HG02973 (cell line): ENCODE data around the gene DGKI.
A peak's percentile ranks its signal among the peaks of the same experiment; 100 is the strongest.
"Not testable (repeated sequence)": the region's sequence is repeated elsewhere in the genome, so short reads cannot be mapped to it uniquely, and the experiment has no call there.

Source experiments
- ATAC-seq: cut with Tn5 transposase; IDR thresholded peaks from one replicate; pipeline ENCODE4 v1.9.1; 2021; ENCODE audit warnings: moderate library complexity; ENCODE audit not compliant: unreplicated experiment

DGKI gene

DNA sequence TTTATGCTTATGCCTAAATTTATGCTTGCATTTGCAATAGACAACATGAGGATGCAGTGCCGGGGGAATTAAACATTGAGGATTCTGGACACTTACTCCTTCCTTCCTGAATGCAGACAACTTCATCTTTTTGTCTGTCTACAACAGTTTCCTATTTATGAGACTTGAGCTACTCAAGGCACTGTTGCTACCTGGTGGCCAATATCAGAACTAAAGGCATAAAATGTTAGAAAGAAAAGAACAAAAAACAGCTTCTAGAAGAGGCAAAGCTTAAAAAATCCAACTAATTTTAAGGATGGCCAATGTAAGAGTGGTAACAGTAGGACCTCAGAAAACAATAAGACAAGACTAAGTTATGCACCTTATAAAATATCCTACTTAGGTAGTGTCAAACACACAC lies 358.7 kb downstream of the DGKI start:
- ATAC-seq, result no peak

DNA sequence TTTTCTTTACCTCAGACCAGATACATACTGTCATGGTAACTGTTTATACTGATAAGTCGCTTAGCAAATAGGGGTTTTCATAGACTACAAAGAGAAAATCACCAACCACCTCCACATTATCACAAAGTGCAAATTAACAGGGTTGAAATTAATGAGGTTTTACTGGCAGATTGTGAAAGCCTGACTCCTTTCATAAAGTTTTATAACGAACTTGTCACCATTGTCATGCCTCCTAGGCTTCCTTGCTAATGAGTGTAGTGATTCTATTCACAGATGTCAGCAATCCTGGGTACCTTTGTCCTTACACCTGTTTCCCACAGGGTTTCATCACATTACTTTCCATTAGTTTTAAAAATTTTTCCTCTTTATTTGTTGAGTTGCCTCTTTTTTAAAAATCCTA lies 361.0 kb downstream of the DGKI start:
- ATAC-seq, result no peak

DNA sequence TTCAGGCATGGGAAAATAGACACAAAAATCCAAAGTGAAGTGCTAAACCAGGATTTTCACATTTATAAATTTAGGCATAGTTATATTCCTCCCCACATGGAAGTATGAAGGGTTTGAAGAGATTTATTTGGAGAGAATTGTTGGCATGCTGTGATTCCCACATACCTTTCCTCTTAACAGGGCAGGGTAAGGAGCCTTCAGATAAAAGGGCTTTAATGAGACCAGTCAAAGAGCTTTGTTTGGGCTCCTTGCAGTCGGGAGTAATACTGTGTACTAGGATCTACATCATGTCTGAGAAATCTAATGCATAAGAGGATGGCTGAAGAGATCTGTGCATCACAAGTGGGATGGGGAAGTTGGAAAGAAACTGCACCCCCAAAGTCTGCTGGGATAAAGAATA lies 362.4 kb downstream of the DGKI start:
- no peak for ATAC-seq

DNA sequence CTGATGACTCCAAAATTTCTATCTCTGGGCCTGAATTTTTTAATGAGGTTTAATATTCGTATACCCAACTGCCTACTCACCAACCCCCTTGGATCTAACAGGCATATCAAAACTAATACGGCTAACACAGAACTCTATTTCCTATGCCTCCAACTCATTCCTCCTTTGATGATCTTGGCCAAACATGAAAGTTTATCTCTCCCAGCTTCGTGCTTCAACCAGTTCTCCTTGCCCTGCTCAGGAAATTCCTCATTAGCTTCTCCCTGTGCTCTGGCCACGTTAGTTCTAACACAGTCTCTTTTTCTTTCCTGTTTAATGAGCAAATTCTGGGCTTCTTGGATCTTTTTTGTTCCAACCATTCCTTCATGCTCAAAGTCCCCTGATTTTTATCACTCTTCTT lies 364.3 kb downstream of the DGKI start:
- no peak for ATAC-seq

DNA sequence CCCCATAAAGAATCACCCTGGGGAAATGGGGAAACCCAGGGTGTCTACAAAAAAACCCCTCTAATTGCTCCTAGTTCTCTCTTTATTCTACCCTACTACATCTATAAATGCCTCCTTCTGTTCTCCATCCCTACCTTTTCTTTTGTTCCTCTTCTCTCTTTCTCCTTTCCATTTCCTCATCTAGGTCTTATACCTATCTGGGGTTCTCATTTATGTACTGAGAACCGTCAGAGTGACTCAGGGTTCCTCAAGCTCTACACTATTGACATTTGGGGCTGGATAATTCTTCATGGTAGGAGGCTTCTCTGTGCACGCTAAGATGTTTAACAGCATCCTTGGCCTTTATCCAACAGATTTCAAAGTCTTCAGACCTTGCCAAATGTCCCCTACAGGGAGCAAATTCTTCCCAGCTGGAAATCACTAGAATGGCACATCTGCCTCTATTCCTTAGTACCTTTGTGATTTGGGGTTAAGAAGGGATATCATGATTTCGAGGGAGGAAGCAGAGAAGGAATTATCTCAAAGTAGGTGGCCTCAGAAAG lies 365.9 kb downstream of the DGKI start:
- no peak for ATAC-seq

DNA sequence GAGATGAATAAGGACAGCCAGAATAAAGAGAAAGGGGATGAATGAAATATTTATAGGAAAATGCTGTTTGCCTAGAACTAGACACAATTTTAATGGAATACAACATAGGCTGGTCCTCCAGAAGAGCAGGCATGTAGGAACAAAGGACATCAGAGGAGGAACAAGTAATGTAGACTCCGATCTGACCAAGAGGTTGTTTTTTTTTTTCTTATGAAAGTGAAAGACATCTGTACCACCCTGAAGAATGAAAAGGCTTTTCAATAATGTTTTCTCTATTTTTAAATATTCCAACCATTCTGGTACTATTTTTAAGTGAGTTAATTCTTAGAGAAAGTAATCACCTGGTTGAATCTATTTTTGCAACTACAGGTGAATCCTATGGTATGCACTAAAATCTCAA lies 366.4 kb downstream of the DGKI start:
- ATAC-seq, result no peak

DNA sequence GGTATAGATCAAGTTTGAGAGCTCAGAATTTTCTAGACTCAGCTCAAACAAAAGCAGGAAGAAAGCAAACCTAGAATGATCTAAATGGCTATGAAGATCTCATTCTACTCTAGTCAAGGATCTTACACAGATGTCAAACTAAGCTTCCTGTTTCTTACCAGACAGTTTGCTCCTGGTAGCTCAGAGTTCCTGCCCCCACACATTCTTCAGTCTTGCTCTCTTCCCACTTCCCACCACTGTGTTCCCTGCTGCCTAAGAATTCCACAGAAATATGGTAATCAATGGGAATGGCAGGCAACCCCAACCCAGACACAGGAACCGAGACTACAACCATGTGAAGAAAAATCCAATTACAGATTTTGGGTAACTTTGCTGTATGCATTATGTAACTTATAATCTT lies 369.8 kb downstream of the DGKI start:
- ATAC-seq, result no peak

DNA sequence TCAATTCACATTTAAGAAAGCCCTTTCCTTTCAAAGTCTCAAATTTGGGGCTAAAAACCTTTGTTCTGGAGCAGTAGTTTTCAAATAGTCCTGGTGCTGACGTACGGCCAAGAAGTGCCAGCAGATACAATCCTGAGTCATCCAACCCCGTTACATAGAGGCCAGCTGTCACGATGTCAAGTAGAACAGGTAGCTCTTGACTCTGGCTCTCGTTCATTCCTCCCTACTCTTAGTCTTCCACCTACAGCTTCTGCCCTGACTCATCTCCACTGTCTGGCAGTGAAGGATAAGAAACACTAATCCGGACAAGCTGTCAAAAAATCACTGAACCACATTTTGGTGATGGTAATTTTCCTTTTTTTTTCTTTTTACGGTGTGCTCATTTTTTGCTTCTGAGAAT lies 370.8 kb downstream of the DGKI start:
- no peak for ATAC-seq

DNA sequence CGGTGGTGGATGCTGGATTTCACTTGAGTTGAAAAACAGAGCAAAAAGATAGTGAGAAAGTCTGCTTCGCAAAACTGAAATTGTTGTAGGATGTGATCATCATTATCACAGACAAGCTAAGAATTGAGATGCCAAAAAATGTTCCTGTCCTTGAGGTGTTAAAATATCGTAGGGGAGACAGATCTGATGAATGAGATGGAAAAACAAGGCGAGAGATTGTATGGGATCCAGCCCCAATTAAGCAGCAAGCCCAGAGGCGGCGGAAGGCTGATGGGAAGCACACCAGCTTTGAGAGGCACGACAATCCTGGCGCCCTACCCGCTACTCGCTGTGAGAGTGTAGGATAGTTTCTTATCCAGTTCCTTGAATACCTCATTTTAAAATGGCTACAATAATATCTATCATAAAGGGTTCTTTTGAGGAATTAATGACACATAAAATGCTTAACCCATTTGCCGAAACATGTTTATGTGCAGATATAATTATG lies 372.2 kb downstream of the DGKI start:
- ATAC-seq, result no peak

DNA sequence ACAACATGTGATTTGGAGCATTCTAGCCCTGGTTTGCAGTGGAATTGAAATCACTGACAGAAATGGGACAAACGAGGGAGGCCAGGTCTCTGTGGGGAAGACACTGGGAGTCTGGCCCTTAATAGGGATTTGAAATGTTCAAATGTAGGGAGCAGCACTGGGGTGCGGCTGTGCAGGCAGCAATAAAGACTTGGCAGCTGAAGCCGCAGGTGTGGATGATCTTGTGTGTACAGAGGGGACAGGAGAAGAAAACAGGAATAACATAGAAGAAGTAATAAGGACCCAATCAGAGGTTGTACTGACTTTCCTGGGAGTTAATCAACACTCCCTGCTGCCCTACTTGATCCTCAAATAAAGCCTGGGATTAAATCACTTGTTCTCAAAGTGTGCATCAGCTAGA lies 375.6 kb downstream of the DGKI start:
- ATAC-seq, result no peak

DNA sequence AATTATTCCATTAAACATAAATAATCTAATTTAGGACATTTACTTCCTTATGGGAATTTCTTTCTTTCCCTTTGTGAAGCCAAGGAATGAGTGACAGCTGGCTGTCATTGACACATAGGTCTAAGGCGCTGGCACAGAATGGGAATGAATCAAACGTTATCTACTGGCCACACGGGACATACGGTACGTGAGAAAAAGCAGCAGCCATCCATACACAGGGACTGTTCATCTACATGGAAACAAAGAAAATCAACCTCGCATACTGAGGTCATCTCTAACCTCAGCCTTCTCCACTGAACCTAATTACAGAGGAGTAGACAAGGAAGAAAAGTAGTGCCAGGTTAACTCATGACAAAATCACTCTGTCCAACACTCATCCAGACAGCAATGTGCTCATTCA lies 376.9 kb downstream of the DGKI start:
- ATAC-seq, result no peak

DNA sequence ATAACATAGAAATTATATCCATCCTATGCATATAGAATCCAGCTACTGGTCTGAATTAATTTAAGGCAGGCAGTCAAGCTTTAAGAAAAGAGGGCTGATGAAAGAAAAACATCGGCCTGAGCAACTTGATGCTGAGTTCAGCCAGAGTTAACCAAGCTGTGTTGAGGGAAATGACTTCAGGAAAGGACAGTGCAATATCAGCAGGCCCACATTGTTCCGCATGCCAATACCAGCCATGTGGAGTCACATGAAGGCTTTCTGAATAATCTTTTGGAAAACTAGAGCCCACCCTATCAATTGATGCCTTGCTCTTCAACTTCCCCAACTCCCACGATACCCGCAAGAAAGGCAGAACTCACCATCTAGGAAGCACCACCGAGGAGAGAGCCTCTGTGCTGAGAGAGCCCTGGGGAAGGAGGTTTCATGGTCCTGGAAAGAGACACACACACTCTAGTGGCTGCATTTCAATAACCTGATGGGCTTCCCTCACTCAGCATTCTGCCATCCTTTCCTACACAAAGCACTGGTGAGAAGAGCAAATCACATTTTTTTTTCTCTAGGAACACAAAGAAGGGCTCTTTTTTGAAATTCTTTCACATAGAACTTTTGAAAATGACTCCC lies 377.5 kb downstream of the DGKI start:
- ATAC-seq, result no peak

DNA sequence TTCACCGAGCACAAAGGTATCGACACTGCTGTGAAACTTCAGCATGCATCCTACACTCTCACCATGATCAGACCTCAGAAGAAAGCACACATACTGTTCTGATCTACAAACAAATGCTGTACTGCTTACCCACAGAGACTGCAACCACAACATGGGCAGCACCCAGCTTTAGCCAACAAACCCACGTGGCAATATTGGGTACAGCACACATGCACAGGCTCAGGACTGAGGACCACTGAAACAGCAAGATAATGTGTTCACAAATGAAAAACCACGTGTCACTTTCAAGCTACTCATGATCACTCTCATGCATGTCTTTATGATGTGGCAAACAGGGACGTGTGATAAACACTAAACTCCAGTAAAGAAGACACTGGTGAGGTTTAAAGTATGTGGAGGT lies 383.9 kb downstream of the DGKI start:
- ATAC-seq, result no peak

DNA sequence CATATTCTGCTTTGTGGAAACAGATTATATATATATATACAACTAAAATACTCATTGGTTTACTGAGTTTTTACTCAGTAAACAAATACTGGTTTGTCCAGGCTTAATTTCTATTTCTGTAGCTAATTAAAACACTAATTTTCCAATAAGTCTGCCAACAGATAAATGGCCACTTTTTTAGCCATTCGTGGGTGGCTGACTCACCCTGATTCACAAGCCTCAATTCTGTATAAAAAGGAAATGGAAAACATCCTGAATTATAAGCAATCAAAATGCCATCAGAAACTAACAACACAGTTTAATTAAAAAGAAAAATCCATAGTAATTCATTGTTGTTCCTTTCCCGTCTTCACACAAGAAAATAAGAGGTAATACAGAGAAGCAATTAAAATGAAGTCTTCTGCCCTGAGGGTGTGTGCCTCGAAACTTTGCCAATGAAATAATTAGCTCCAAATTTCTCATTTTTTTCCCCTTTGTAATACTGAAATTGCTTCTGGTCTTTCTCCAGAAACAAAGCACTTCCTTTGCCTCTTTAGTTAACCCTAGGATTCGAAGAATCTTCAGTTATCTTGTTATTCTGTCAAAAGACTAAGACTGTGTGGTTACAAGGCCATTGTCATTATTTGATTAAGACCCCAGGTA lies 384.6 kb downstream of the DGKI start:
- no peak for ATAC-seq

DNA sequence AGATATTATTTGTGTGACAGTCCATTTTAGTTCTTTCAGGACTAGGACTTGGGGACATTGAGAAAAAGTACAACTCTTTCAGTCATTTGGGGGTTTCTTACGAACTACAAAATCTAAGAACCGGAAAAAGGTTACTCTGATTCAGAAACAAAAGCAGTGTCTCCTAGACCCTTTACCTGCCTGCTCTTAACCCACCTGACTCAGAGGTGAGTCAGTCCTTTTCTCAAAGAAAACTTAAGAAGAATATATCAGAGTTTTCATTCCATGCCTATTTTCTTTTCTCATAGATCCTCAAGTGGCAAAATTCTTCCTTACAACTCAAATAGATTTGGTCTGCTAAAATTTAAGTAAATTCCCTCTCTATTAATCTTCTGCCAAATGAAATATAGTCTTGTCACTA lies 388.4 kb downstream of the DGKI start:
- ATAC-seq, result no peak

DNA sequence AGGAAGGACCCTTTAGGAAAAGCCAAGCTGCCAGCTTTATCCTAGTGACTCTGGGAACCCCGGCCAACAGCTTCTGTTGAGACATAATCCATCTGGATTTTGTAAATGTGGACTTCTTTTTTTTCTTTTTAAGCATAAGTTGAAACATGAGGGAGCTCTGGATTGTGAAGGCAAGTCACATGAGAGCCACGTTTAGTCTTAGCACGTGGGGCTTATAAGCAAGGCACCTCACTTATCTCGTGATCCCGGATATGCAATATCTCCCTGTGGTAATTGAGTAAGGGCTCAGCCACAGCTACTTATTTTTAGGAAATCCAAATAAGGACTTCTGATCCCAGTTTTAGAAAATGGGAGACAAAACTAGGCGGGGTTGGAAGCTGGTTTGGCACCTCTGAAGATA lies 392.0 kb downstream of the DGKI start:
- ATAC-seq, result no peak

DNA sequence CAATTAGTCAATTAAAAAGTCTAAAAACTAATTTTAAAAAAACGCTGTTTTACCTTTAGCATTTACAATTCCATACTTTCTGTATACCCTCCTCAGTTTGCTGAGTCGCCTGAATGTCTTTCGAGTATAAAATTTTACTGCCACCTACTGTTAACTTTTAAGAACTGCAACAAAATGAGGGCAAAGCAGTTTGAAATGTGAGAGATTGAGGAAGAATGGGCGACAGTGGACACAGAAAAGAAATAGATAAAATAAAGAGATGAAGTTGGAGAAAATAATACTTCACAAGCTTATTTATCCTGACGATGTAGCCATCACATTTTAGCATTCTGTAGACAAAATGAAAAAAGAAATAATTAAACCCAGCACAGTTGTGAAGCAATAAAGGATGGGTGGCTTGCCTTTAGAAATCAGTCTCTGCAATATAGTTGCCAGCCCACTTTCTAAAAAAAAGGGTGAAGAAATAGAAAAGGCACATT lies 392.5 kb downstream of the DGKI start:
- peak; percentile 68 for ATAC-seq

DNA sequence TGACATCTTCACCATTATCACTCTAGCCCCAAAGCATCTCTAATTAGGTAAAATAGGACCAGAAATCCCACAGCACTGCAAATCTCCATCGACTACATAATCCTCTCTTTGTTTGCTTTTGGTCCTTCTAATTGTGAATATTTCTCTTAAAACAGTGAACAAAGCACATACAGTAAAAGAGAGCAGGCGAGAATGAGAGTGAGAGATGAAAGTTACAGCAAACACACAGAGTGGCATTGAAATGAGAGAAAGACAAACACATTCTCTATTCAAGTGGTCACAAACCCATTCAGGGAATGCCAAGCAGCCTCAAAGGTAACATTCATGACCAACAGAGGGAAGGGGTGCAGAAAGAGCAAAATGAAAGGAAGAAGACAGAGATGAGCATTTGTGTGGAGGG lies 393.4 kb downstream of the DGKI start:
- no peak for ATAC-seq

DNA sequence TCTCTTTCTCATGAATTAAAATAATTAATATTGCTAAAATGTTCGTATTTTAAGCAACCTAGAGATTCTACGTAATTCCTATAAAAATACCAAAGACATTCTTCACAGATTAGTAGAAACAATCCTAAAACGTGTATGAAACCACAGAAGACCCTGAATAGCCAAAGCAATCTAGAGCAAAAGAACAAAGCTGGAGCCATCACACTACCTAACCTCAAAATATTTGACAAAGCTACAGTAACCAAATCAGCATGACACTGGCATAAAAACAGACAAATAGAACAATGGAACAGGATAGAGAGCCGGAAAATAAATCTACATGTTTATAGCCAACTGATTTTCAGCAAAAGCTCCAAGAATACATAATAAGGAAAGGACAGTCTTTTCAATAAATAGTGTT lies 397.8 kb downstream of the DGKI start:
- no peak for ATAC-seq

DNA sequence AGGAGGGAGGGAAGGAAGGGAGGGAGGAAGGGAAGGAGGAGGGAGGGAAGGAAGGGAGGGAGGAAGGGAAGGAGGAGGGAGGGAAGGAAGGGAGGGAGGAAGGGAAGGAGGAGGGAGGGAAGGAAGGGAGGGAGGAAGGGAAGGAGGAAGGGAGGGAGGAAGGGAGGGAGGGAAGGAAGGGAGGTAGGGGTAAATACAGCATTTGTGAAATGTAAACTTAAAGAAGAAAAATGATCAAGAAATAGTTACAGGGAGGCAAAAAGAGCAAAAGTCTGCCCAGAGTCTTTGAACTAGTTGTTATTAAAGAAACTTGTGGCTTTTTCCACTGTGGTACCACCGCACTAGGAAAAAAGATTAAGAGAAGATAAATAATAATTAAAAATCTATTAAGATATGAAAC lies 398.2 kb downstream of the DGKI start:
- ATAC-seq, result not testable (repeated sequence)

DNA sequence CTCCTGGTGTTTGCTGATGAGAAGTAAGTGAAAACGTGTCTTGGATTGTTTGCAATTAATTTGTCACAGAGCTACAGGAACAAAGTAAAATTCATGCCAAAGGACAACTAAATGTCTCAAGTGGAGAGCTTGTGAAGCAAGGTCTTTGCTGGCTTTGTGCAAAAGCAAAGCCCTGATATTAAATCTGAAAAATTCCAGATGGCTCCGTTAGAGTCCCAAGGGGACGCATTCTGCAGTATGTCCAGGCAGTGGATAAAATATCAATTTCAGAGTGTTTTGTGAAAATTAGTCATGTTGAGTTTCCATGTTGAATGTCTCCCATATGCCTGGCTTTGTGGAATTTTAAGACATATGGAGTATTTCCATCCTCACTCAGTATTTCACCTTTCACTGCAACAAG lies 400.7 kb downstream of the DGKI start:
- no peak for ATAC-seq

DNA sequence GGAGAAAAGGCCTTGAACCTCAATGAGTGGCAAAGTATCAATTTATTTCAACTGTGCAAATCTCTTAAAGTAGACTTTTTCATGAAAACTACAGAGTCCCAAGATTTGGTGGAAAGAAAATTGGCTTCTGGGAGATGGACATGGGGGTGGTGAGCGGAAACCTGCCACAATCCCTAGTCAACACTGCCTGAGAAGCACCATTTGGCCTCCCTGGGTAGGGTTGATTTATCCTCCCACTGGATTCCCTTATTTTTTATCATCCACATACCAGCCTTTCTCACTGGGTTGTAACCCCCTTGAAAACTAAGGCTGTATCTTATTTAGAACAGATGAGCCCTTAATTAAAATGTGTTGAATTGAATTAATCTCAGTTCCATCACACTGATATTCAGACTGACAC lies 401.5 kb downstream of the DGKI start:
- ATAC-seq, result no peak

DNA sequence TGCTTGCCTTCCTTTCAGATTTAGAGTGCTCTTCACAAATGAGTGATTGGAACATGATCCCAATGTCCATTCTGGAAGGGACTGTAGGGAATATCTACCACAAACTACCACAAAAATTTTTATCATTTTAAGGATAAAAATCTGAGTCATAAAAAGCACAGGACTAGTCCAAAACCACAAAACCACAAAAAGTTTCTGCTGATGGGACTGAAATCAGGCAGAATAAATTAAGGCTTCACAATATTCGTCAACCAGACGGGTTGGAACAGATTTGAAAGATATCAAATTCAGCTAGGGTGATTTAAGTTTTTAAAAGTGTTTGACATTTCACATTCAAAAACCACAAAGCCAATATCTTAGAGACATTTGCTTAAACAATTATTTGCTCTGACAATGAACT lies 403.2 kb downstream of the DGKI start:
- ATAC-seq, result no peak
